HepG2 (cell line): ENCODE measurements around the gene USP34. TPM values are rescaled to one million over a fixed set of nuclear protein-coding genes. Genes with fewer than 3 reads are reported as not detected.

Source experiments
- ARHGAP35 ChIP-seq: sonication (generic); formaldehyde crosslinking; IDR thresholded peaks from 2 replicates; pipeline ENCODE4 v1.9.0; 2022; ENCODE audit warnings: mild to moderate bottlenecking, inconsistent platforms, moderate library complexity, missing genetic modification reagents, borderline replicate concordance
- DMTF1 ChIP-seq: sonication (generic); formaldehyde crosslinking; IDR thresholded peaks from 2 replicates; pipeline ENCODE4 v1.4.0; 2020; ENCODE audit warnings: mild to moderate bottlenecking, missing genetic modification reagents
- FOXK1 ChIP-seq: sonication (generic); formaldehyde crosslinking; IDR thresholded peaks from 2 replicates; pipeline ENCODE4 v1.4.0; 2020; ENCODE audit warnings: low read depth, missing genetic modification reagents, borderline replicate concordance
- MBD4 ChIP-seq: IDR thresholded peaks from 2 replicates; pipeline ENCODE4 v1.6.1; 2012; ENCODE audit warnings: low read length, inconsistent platforms, borderline replicate concordance
- MEIS2 ChIP-seq: sonication (generic); formaldehyde crosslinking; IDR thresholded peaks from 2 replicates; pipeline ENCODE4 v1.9.0; 2021; ENCODE audit warnings: mild to moderate bottlenecking, missing genetic modification reagents
- RAD21 ChIP-seq: fragments of 450-650 bp; formaldehyde crosslinking; IDR thresholded peaks from 2 replicates; pipeline ENCODE4 v1.5.0; 2020; ENCODE audit warnings: mild to moderate bottlenecking
- RARG ChIP-seq: sonication (generic); formaldehyde crosslinking; IDR thresholded peaks from 2 replicates; pipeline ENCODE4 v1.4.0; 2020; ENCODE audit warnings: low read depth, mild to moderate bottlenecking, missing genetic modification reagents
- THAP7 ChIP-seq: sonication (generic); formaldehyde crosslinking; IDR thresholded peaks from 2 replicates; pipeline ENCODE4 v1.8.1; 2023; ENCODE audit warnings: mild to moderate bottlenecking, missing genetic modification reagents
- THRA ChIP-seq: sonication (generic); formaldehyde crosslinking; IDR thresholded peaks from 2 replicates; pipeline ENCODE4 v1.4.0; 2020; ENCODE audit warnings: missing genetic modification reagents, borderline replicate concordance
- ZNF251 ChIP-seq: sonication (generic); formaldehyde crosslinking; IDR thresholded peaks from 2 replicates; pipeline ENCODE4 v1.9.0; 2021; ENCODE audit warnings: mild to moderate bottlenecking, missing genetic modification reagents
- ZNF460 ChIP-seq: sonication (generic); formaldehyde crosslinking; IDR thresholded peaks from 2 replicates; pipeline ENCODE4 v1.5.1; 2020; ENCODE audit warnings: missing genetic modification reagents, mild to moderate bottlenecking, borderline replicate concordance
- ZNF788 ChIP-seq: sonication (generic); formaldehyde crosslinking; IDR thresholded peaks from 2 replicates; pipeline ENCODE4 v1.5.0; 2020; ENCODE audit warnings: mild to moderate bottlenecking, missing genetic modification reagents, borderline replicate concordance
- ZNF790 ChIP-seq: sonication (generic); formaldehyde crosslinking; IDR thresholded peaks from 2 replicates; pipeline ENCODE4 v1.8.0; 2022; ENCODE audit warnings: missing genetic modification reagents, mild to moderate bottlenecking, borderline replicate concordance
- ZNF850 ChIP-seq: sonication (generic); formaldehyde crosslinking; conservative IDR thresholded peaks from 2 replicates; pipeline ENCODE4 v1.9.0; 2021; ENCODE audit warnings: mild to moderate bottlenecking, missing genetic modification reagents
- ZNF878 ChIP-seq: sonication (generic); formaldehyde crosslinking; IDR thresholded peaks from 2 replicates; pipeline ENCODE4 v1.8.1; 2023; ENCODE audit warnings: mild to moderate bottlenecking, missing genetic modification reagents, moderate library complexity
- polyA plus RNA-seq, 8 experiments: library from polyadenylated mRNA; depleted of rRNA in 3 of 8; stranded (reverse) in 7 of 8; unstranded in 1 of 8; fragments of >200 nt; fragmentation: Illumina TruSeq in 4 of 8; extraction: Trizol in 4 of 8; gene quantifications; 2 replicates each; pipeline versions ENCODE4 v1.2.1 to v1.2.3, GENCODE V29; 2011 to 2016; ENCODE audit warnings: low read depth in 4 of 8, missing spikeins in 1 of 8, mixed read lengths in 1 of 8; ENCODE audit not compliant: insufficient read depth in 1 of 8
- total RNA-seq, 5 experiments: library from RNA; depleted of rRNA; stranded (reverse); fragments of >200 nt; fragmentation: Illumina TruSeq; extraction: Trizol; gene quantifications; 2 replicates each; pipeline ENCODE4 v1.2.3, GENCODE V29; 2016; ENCODE audit warnings: low read depth in 1 of 5
- TF ChIP-seq, protein P1 (sequence below): sonication (generic); formaldehyde crosslinking; IDR thresholded peaks from 2 replicates; pipeline ENCODE4 v1.4.0; 2020; ENCODE audit warnings: missing genetic modification reagents, mild to moderate bottlenecking, borderline replicate concordance
- TF ChIP-seq, protein P2 (sequence below): sonication (generic); formaldehyde crosslinking; IDR thresholded peaks from 2 replicates; pipeline ENCODE4 v1.5.0; 2020; ENCODE audit warnings: missing genetic modification reagents
- TF ChIP-seq, protein P3 (sequence below): IDR thresholded peaks from 2 replicates; pipeline ENCODE4 v1.6.1; 2016; ENCODE audit warnings: missing biosample characterization, missing genetic modification reagents, low read depth

USP34 gene
- total and polyA plus RNA-seq, 2 of the 13 experiments (the other 11 are each of a cell fraction or from before 2014, with no cell fraction given): 99.2 to 100 TPM

GRCh38 chr2:61144697-61145268, 326.1 kb downstream of the USP34 start (continued):
- TF ChIP-seq DMTF1 (0 out of 2 replicates have a peak, but pooled peaks have one; percentile 18), THAP7 (CRISPR knock-in tag) (no peak), ZNF850 (no peak), ZNF878 (CRISPR knock-in tag) (no peak), ZNF251 (no peak), ZNF460 (CRISPR knock-in tag) (no peak; the same call in 1 of the 2 replicates), RARG (CRISPR knock-in tag) (no peak), RAD21 (CRISPR knock-in tag) (peak; percentile 21; the same call in 1 of the 2 replicates), ZNF790 (CRISPR knock-in tag) (no peak), FOXK1 (peak; percentile 78; the same call in 1 of the 2 replicates), MEIS2 (CRISPR knock-in tag) (no peak), THRA (peak; percentile 16; the same call in 1 of the 2 replicates), ZNF788 (no peak), MBD4 (no peak), ARHGAP35 (CRISPR knock-in tag) (0 out of 2 replicates have a peak, but pooled peaks have one; percentile 40)
- TF ChIP-seq, protein P1, sequence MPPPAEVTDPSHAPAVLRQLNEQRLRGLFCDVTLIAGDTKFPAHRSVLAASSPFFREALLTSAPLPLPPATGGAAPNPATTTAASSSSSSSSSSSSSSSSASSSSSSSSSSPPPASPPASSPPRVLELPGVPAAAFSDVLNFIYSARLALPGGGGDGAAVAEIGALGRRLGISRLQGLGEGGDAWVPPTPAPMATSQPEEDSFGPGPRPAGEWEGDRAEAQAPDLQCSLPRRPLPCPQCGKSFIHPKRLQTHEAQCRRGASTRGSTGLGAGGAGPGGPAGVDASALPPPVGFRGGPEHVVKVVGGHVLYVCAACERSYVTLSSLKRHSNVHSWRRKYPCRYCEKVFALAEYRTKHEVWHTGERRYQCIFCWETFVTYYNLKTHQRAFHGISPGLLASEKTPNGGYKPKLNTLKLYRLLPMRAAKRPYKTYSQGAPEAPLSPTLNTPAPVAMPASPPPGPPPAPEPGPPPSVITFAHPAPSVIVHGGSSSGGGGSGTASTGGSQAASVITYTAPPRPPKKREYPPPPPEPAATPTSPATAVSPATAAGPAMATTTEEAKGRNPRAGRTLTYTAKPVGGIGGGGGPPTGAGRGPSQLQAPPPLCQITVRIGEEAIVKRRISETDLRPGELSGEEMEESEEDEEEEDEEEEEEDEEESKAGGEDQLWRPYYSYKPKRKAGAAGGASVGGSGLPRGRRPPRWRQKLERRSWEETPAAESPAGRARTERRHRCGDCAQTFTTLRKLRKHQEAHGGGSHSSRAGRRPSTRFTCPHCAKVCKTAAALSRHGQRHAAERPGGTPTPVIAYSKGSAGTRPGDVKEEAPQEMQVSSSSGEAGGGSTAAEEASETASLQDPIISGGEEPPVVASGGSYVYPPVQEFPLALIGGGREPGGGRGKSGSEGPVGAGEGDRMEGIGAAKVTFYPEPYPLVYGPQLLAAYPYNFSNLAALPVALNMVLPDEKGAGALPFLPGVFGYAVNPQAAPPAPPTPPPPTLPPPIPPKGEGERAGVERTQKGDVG (CRISPR knock-in tag): no peak
- TF ChIP-seq, protein P2, sequence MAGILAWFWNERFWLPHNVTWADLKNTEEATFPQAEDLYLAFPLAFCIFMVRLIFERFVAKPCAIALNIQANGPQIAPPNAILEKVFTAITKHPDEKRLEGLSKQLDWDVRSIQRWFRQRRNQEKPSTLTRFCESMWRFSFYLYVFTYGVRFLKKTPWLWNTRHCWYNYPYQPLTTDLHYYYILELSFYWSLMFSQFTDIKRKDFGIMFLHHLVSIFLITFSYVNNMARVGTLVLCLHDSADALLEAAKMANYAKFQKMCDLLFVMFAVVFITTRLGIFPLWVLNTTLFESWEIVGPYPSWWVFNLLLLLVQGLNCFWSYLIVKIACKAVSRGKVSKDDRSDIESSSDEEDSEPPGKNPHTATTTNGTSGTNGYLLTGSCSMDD: no peak
- TF ChIP-seq, protein P3, sequence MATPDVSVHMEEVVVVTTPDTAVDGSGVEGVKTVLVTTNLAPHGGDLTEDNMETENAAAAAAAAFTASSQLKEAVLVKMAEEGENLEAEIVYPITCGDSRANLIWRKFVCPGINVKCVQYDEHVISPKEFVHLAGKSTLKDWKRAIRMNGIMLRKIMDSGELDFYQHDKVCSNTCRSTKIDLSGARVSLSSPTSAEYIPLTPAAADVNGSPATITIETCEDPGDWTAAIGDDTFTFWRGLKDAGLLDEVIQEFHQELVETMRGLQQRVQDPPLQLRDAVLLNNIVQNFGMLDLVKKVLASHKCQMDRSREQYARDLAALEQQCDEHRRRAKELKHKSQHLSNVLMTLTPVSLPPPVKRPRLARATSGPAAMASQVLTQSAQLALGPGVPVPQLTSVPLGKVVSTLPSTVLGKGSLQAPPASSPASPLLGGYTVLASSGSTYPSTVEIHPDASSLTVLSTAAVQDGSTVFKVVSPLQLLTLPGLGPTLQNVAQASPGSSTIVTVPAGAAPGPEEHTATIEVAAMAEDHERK (CRISPR knock-in tag): no peak
